ENCODE data around the gene TMBIM1.

The TMBIM1 gene, protein sequence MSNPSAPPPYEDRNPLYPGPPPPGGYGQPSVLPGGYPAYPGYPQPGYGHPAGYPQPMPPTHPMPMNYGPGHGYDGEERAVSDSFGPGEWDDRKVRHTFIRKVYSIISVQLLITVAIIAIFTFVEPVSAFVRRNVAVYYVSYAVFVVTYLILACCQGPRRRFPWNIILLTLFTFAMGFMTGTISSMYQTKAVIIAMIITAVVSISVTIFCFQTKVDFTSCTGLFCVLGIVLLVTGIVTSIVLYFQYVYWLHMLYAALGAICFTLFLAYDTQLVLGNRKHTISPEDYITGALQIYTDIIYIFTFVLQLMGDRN

GRCh38 chr2:218292048-218293014 is at the start of gene TMBIM1:
TMBIM1 (minus strand) TSS chr2:218292503; CDS start chr2:218282141, 10,362 bp downstream.
- DNase-seq = peak; percentile 73

- DNase-seq = no peak
Observed at GRCh38 chr2:218341381-218341780, 49.1 kb upstream of the TMBIM1 start.

GRCh38 chr2:218340656-218341055 is 48.4 kb upstream of the TMBIM1 start:
- DNase-seq = no peak

DNA sequence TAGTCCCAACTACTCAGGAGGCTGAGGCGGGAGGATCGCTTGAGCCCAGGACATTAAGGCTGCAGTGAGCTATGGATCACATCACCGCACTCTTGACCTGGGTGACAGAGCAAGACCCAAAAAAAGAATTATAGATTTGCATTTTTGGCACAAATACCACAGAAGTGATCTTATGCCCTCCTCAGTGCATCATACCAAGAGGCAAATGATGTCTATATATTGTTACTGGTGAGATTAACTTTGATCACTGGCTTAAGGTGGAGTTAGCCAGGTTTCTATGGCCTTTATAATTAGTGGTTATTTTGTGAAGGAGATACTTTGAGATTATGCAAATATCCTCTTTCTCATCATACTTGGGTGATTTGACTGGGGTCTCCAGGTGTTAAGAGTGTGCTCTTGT is 42.2 kb upstream of the TMBIM1 start:
- DNase-seq = no peak

DNA sequence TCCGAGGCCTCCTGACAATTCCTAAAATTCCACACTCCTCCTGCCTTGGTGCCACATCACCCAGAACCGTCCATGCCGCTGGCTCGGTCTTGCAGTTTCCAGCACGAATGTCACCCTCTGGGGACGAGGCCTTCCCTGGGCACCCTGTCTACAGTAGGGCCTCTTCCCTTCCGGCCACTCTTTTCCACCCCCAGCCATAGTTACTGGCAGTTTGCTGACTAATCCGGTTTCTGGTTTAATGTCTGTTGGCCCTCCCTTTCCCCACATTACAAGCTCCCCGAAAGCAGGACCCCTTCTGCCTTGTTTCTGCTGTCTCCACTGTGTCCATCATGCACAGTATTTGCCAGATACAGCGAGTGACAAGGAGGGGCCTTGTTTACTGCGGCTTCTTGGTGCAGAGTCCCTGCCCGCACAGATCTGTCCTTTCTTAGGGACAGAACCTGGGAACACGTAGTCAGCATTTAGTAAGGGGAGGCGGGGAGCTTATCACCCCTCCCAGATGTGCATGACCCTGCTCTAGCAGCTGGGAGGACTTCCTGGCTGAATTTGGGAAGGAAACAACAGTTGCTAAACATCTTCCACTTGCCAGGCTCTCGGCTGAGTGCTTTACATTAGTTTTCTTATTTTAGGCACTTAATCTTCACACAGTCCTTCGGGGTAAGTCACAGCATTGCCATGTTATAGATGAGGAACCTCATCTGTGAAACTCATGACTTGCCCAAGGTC is 40.8 kb upstream of the TMBIM1 start:
- DNase-seq = no peak

GRCh38 chr2:218332288-218332687 is 40.0 kb upstream of the TMBIM1 start:
- no peak for DNase-seq

- no peak for DNase-seq
Observed at GRCh38 chr2:218331745-218332144, 39.4 kb upstream of the TMBIM1 start.

DNA sequence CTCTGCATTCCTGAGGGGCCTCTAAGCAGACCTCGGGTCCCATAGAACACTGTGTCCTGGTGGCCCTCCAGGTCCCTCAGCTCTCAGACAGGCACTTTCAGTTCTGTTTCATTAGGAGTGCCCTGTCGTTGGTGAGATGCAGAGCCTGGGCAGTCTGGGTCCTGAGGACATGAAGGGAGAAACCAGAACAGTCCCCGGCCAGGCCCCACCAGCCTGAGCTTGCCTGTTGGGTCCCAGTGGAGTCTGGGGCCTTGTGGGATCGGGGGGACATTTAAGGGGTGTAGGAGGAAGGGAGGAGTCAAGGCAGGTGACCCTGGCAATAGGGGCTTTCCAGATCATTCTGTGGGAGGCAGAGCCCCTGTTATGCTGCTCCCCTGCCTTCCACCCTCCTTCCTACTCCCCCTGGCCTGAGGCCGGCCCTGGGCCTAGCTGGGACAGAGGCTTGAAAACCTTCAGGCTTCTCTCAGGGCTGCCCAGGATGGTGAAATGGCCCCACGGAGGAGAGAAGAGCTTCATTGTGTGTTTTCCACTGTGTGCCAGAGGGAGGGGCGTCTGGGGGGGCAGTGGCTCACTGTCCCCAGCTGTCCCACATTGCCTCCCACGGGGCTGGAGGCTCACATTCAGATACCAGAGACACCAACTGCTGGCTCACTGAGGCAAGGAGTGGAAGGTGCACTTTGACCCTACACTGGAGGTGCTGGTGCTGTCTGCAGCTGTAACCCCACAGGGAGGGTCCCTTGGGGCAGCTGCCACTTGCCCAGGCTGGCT is 37.7 kb upstream of the TMBIM1 start:
- DNase-seq = no peak

DNA sequence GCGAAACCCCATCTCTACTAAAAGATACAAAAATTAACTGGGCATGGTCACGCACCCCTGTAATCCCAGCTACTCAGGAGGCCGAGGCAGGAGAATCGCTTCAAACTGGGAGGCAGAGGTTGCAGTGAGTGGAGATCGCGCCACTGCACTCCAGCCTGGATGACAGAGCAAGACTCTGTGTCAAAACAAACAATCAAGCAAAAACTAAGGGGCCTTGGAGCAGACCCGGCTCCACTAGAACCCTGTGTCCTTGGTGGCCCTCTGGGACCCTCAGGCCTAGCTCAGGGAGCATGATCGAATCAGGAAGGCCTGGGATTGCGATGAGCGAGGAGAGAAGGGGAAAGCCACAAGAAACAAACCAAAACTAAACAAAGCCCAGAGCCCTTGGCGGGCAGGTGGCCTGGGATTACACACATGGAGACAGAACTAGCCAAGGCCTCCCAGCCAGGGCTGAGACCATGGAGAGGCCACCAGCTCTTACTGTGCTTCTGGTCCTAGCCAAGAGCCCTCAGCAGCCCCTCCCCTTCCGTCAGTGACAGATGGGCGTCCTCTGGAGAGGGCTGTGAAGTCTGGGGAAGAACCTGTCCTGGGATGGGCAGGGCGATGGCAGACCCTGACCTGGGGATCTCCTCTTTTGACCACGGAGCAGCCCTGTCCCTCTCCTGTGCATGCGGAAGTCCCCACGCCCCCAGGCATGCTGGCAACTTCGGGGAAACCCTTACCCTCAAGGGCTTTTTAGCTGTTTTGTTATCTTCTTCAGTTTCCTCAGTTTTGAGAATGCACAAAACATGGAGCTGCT is 36.9 kb upstream of the TMBIM1 start:
- no peak for DNase-seq

DNA sequence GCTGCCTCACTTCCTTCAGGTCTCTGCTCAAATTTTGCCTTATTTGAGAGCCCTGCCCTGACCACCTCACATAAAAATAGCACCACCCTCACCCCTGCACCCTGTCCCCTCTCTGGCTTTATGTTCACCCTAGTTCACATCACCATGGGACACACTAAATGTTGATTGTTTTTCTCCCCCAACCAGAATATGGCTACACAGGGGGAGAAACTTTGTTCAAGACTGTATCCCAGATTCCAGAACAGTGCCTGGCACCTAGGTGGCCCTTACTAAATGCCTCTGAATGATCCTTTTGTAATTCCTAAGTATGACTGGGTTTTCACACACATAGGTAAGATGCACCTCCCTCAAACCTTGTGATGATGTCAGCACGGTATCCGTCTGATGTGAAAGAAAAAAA is 36.0 kb upstream of the TMBIM1 start:
- DNase-seq = no peak

- DNase-seq = no peak
Observed at GRCh38 chr2:218327451-218328210, 35.3 kb upstream of the TMBIM1 start.

GRCh38 chr2:218326315-218326714 is 34.0 kb upstream of the TMBIM1 start:
- DNase-seq = no peak

DNA sequence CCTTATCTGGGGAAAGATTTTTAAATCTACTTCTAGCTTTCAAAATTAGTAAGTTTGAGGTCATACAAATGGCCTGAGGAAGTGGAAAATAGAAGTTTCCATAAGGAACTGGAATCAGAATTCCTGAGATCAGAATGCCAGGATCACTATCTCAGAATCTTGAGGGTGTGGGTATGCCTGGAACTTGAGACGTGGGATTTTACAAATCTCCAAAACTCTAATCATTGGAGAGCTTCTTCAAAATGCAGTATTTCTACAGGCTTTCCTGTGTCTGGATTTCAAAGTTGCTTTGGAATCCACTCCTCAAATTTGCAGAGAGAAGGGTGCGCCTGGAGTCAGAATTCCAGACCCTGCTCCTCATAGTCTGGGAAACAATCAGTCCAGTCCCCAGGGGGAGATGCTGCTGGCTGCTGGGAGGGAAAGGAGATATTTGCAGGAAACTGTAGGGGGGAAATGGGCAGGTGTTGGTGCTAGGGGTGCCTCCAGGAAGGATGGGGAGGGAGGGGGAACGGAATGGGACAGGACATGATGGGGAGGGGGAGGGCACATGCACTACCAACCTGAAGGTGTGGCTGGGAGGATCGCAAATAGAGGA is 33.4 kb upstream of the TMBIM1 start:
- DNase-seq = no peak

DNA sequence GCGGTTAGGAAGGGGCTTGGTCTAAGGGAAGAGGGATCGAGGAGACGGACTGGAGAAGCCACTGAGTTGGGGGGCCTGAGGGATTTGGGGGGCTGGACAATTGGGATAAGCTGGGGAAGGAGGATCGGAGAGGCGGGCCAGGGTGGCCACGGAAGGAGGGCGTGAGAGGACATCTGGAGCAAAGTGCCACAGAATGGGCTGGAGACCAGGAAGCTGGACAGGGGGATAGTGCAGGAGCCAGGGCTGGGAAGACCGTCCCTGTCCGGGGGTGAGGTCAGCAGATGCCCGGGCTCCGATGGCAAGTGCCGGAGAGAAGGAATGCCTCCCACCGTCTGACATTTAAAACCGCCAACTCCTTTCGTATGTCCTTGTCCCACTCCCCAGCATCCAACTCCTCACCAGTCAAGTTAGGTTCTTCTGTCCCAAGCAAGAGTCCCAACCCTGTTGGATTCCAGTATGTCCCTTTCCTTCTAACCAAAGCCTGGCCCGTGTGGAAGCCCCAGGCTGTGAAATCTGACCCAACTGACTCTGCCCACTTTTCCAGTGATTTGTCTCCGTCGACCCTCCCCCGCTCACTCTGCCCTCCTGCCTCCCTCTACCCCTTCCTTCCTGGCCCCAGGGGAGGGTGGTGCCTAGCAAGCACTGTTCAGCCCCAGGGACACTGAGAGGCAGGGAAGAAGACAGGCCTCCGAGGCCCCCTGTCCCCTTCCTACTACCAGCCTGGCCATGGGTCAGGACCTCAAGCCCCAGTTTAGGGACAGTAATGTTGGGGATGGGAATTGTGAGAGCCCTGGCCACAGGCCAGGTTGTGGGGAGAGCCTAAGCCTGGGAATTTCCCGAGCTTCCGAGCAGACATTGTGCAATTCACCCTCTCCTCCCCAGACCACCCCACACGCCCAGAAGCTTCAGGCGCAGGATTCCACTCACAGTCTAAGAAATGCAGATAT is 31.5 kb upstream of the TMBIM1 start:
- DNase-seq = no peak

GRCh38 chr2:218322768-218323525 is 30.6 kb upstream of the TMBIM1 start:
- DNase-seq = peak; percentile 33

DNA sequence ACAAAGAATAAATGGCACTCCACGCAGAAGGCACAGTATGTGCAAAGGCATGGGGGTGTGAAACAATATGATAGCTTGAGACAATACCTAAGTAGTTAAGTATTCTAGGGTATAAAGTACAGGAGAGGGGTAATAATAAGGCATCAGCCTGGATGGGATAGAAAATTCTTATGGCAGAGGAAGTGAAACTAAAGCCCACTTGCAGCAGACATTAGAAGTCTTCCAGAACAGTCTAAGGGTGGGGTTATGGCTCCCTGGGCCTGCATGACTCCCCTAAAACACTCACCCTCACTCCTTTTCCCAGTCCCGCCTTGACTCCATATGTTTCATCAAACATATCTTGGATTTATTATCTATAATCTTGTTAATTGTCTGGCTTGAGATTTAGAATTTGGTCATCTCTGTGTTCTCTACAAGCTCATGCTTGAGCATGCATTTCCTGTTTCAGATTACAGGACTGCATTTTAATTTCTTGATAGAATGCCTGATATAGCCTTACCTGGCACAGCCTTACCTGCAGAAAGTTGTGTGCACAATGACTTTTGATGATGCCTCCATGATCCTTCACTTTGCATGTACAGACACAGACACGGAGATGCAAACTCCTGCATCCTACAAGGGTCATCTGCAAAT is 28.5 kb upstream of the TMBIM1 start:
- DNase-seq = no peak

DNA sequence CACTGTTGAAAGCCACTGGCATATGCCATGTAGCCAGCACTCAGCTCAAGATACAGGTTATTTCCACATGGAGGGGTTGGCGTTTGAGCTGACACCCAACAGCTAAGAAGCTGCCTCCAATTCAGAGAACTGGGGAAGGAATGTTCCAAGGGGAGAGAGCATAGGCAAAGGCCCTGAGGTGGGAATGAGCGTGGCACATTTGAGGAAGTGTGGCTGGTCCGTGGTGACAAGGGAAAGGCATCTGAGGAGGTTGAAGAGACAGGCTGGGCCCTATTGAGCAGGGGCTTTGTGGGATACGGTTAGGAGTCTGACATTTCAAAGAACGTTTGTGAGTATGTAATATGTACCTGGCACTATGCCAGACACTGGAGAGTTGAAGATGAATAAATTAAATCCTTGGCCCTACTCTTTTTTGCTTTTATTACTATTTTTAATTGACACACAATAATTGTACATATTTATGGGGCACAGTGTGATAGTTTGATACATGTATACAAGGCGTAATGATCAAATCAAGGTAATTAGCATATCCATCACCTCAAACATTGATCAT is 27.6 kb upstream of the TMBIM1 start:
- DNase-seq = no peak

- DNase-seq = no peak
Observed at GRCh38 chr2:218318241-218318640, 25.9 kb upstream of the TMBIM1 start.

All from stimulated activated CD4-positive, alpha-beta T cell treated with anti-CD3 and anti-CD28 coated beads, Interleukin-1b, Interleukin-23, amount 100 ng/mL, for 48 hours (primary cell).